Uterus (tissue), 2 donors: Measurements from ENCODE around the gene TMEM74B.

Source experiments
- POLR2A ChIP-seq, 2 donors: fragments of 450-650 bp; IDR thresholded peaks; one replicate each; pipeline ENCODE4 v1.6.1; 2016; ENCODE audit warnings: antibody characterized with exemption in 2 of 2, mild to moderate bottlenecking in 1 of 2, moderate library complexity in 1 of 2
- TF ChIP-seq, protein P1 (sequence below), 4 experiments: fragments of 200-600 bp in 2 of 4; fragments of 450-650 bp in 2 of 4; sonication (generic) in 2 of 4; IDR thresholded peaks; one replicate each; pipeline ENCODE4 v1.5.1; 2016 to 2019; ENCODE audit warnings: antibody characterized with exemption in 4 of 4, mild to moderate bottlenecking in 2 of 4, moderate library complexity in 1 of 4

- TF ChIP-seq, protein P1, sequence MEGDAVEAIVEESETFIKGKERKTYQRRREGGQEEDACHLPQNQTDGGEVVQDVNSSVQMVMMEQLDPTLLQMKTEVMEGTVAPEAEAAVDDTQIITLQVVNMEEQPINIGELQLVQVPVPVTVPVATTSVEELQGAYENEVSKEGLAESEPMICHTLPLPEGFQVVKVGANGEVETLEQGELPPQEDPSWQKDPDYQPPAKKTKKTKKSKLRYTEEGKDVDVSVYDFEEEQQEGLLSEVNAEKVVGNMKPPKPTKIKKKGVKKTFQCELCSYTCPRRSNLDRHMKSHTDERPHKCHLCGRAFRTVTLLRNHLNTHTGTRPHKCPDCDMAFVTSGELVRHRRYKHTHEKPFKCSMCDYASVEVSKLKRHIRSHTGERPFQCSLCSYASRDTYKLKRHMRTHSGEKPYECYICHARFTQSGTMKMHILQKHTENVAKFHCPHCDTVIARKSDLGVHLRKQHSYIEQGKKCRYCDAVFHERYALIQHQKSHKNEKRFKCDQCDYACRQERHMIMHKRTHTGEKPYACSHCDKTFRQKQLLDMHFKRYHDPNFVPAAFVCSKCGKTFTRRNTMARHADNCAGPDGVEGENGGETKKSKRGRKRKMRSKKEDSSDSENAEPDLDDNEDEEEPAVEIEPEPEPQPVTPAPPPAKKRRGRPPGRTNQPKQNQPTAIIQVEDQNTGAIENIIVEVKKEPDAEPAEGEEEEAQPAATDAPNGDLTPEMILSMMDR (IDR thresholded peaks at IDR 0.05) = no peak
- TF ChIP-seq POLR2A (IDR thresholded peaks at IDR 0.05) = no peak
Observed at GRCh38 chr20:1186367-1186991, 1.7 kb upstream of the TMEM74B start.
